Epithelial cell of esophagus (primary cell): ENCODE data around the gene ROCK1.

Experiments used
- DNase-seq: peaks from one replicate; pipeline ENCODE4 v3.0.0; 2010; ENCODE audit warnings: low read depth
- H3K4me3 ChIP-seq: 2 replicates; pipeline ENCODE4 v1.5.1; 2011; ENCODE audit warnings: mild to moderate bottlenecking, low read length, control low read depth
- TF ChIP-seq, protein P1 (sequence below): IDR thresholded peaks from 2 replicates; pipeline ENCODE4 v1.5.1; 2011; ENCODE audit warnings: low read depth, mild to moderate bottlenecking, low read length, control low read depth, inconsistent platforms; ENCODE audit not compliant: insufficient read depth; ENCODE audit errors: missing control alignments

The ROCK1 gene

DNA sequence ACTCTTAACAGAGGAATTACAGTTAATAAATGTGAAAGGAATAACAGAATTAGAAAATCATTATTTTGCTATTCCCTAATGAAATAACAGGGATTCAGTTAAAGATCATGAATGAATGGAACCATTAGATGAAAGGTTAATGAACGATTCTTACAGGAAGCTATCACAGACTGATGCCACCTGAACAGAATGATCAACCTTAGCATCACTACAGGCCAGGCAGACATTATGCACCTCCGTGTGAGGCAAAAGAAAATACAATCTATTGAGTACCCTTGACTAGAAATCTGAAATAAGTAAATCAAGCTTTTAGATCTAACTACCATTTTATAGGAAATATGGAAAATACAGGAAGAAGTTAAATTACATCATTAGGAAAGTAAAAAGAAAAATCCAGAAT lies 10.4 kb downstream of the ROCK1 start:
- H3K4me3 ChIP-seq, result no peak overlapping the region
- TF ChIP-seq, protein P1, sequence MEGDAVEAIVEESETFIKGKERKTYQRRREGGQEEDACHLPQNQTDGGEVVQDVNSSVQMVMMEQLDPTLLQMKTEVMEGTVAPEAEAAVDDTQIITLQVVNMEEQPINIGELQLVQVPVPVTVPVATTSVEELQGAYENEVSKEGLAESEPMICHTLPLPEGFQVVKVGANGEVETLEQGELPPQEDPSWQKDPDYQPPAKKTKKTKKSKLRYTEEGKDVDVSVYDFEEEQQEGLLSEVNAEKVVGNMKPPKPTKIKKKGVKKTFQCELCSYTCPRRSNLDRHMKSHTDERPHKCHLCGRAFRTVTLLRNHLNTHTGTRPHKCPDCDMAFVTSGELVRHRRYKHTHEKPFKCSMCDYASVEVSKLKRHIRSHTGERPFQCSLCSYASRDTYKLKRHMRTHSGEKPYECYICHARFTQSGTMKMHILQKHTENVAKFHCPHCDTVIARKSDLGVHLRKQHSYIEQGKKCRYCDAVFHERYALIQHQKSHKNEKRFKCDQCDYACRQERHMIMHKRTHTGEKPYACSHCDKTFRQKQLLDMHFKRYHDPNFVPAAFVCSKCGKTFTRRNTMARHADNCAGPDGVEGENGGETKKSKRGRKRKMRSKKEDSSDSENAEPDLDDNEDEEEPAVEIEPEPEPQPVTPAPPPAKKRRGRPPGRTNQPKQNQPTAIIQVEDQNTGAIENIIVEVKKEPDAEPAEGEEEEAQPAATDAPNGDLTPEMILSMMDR, result no peak
- no peak for DNase-seq

DNA sequence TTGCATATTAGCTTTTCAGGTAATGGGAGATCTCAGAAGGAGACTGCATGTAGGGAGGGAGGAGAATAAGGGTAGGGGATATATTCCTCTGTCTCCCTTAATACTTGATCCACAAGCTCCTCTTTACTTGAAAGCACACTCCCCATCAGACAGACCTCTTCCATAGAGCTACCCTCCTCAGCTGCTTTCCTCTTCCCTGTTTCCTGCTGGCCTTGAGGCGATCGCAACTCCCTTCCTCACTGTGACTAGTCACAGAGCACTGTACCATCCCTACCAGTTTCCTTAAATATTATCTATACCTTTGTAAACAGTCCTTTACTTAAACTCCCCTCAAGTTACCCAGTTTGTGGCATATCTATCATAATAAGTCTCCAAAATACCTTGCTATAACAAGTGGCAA lies 10.9 kb downstream of the ROCK1 start:
- TF ChIP-seq, protein P1, result no peak
- H3K4me3 ChIP-seq, result no peak overlapping the region
- peak; percentile 9 for DNase-seq

DNA sequence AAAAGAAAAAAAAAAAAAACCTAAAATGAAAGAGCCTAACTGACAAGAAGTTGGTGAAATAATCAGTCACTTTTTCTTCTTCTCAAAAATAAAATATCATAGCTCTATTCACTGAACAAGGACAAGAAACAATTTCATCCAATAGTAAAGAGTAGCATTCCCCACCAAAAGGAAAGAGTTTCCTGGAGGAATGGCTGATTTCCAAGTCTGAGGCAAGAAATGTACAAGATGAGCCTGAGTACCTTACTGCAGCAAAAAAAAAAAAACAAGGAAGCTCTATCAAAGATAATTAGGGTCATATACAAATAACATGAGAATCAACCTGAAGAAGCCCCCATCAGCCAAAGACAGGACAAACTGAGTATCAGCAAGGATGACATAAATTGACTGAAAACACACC lies 11.5 kb downstream of the ROCK1 start:
- H3K4me3 ChIP-seq, result no peak overlapping the region
- no peak for DNase-seq
- TF ChIP-seq, protein P1, result no peak

DNA sequence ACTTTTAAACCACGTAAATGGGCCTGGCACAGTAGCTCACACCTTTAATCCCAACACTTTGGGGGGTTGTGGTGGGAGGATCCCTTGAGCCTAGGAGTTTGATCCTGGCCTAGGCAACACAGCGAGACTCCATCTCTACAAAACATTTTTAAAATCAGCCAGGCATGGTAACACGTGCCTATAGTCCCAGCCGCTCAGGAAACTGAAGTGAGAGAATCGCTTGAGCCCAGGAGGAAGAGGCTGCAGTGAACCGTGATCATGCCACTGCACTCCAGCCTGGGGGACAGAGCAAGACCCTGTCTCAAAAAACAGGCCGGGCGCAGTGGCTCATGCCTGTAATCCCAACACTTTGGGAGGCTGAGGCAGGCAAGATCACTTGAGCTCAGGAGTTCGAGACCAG lies 12.2 kb downstream of the ROCK1 start:
- TF ChIP-seq, protein P1, result no peak
- H3K4me3 ChIP-seq, result no peak overlapping the region
- no peak for DNase-seq

DNA sequence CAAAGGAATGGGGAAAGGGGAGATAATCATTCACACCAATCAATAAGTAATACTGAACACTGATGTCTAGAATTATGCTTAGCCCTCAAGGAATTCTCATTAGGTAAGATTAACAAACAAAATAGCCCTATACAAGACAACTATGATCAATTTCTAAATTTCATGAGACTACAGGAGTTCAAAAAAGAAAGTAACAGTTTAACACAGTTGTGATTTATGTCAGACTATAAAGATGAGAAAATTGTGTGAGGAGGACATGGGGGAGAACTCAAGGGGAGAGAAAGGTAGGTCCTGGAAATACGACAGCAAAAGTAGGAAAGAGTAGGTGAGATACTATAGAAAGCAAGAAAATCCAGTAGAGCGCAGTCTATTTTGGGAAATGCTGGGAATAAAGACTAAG lies 14.9 kb downstream of the ROCK1 start:
- TF ChIP-seq, protein P1, result no peak
- no peak for DNase-seq

DNA sequence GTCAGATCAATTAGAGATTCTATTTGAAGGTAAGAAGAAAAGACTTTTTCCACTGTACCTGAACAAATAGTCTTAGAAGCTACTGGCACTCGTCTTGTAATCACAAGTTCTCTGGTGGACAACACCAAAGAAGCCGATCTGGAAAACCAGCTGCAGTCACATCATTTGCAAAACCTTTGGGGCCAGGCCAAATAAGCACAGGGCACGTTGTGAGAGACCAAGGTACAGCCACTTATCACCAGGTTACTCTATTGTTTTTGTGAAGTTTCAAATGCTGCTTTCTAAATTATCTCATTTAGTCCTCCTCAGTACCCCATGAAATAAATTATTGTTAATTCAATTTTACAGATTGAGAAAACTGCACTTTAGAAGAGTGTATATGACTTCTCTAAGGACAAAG lies 18.5 kb downstream of the ROCK1 start:
- TF ChIP-seq, protein P1, result no peak
- no peak for DNase-seq
- H3K4me3 ChIP-seq, result no peak overlapping the region

More for the DNA sequence above, 14.9 kb downstream of the ROCK1 start:
- no peak overlapping the region for H3K4me3 ChIP-seq

DNA sequence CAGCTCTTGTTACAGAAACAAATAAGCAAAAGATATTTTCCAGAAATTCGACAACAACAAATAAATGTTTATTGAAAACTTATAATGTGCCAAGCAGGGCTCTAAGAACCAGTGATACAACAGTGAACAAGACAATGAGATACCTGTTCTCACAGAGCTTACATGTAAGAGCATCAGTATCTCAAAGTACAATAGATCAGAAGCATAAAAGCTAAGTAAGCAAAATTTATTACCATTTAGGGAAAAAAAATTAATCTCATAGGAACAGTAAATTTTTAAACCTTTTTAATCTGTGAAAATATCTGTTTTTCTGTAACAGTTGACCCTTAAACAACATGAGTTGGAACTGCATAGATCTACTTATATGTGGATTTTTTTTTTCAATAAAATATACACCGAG lies 20.9 kb downstream of the ROCK1 start:
- H3K4me3 ChIP-seq, result no peak overlapping the region
- no peak for DNase-seq
- TF ChIP-seq, protein P1, result no peak
